Kidney epithelial cell (primary cell): ENCODE results near the gene WDPCP. TPM values are rescaled to one million over a fixed set of nuclear protein-coding genes. Genes with fewer than 3 reads are reported as not detected.

ENCODE experiments used
- DNase-seq: peaks from one replicate; pipeline ENCODE4 v3.0.0-alpha.2; 2010; ENCODE audit warnings: low read depth
- H3K27me3 ChIP-seq: 2 replicates; pipeline ENCODE4 v1.6.0; 2011; ENCODE audit warnings: low read length; ENCODE audit not compliant: control insufficient read depth, insufficient read depth
- H3K36me3 ChIP-seq: 2 replicates; pipeline ENCODE4 v1.5.1; 2011; ENCODE audit warnings: low read length; ENCODE audit not compliant: control insufficient read depth, insufficient read depth
- H3K4me3 ChIP-seq: 2 replicates; pipeline ENCODE4 v1.5.1; 2011; ENCODE audit warnings: low read depth, mild to moderate bottlenecking, control low read depth, low read length
- CTCF ChIP-seq: IDR thresholded peaks from 2 replicates; pipeline ENCODE4 v1.5.1; 2011; ENCODE audit warnings: mild to moderate bottlenecking, moderate library complexity, low read length, control low read depth, inconsistent platforms; ENCODE audit not compliant: insufficient read depth, poor library complexity, severe bottlenecking
- total RNA-seq: library from RNA; depleted of rRNA; stranded (reverse); fragments of >200 nt; gene quantifications from 2 replicates; pipeline ENCODE4 v1.2.3, GENCODE V29; 2015

WDPCP gene
- total RNA-seq, 1 donor from 2014 or later = 3.3 TPM

- TF ChIP-seq CTCF = no peak
- Histone ChIP-seq H3K4me3 (no peak overlapping the region), H3K36me3 (no peaks in the 10 kb centered on the region), H3K27me3 (no peaks in the 10 kb centered on the region)
- DNase-seq = no peak
Observed at GRCh38 chr2:63434024-63435001, 154.0 kb downstream of the WDPCP start.

GRCh38 chr2:63432373-63432772 is 155.9 kb downstream of the WDPCP start:
- Histone ChIP-seq H3K4me3 (no peak overlapping the region), H3K36me3 (no peaks in the 10 kb centered on the region), H3K27me3 (no peaks in the 10 kb centered on the region)
- DNase-seq = no peak
- no peak for TF ChIP-seq CTCF

DNA sequence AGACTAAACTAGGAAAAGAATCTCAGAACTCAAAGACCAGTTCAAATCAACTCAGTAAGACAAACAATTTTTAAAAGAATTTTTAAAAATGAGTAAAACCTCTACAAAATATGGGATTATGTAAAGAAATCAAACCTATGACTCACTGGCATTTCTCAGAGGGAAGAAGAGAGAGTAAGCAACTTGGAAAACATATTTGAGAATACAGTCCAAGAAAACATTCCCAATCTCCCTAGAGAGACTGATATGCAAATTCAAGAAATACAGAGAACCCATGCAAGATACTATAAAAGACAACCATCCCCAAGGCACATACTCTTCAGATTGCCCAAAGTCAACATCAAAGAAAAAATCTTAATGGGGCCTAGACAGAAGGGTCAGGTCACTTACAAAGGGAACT is 162.7 kb downstream of the WDPCP start:
- TF ChIP-seq CTCF = no peak
- no peak for DNase-seq
- Histone ChIP-seq H3K27me3 (no peaks in the 10 kb centered on the region), H3K4me3 (no peak overlapping the region), H3K36me3 (no peaks in the 10 kb centered on the region)

DNA sequence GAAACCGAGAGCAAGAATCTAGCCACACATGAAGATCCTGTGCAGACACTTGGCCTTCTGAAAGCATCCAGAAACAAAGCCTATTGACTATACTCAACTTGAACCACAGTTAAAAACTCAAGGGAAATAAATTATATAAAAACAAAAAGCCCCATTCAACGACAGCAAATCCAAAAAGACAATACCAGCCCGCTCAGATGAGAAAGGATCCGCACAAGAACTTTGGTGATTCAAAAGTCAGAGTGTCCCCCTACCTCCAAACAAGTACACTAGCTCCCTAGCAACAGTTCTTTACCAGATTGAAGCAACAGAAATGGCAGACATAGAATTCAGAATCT is 163.2 kb downstream of the WDPCP start:
- Histone ChIP-seq H3K27me3 (no peaks in the 10 kb centered on the region), H3K4me3 (no peak overlapping the region), H3K36me3 (no peaks in the 10 kb centered on the region)
- TF ChIP-seq CTCF = no peak
- DNase-seq = no peak

GRCh38 chr2:63424329-63425078 is 163.8 kb downstream of the WDPCP start:
- TF ChIP-seq CTCF = peak; percentile 61
- peak; percentile 2 for DNase-seq

DNA sequence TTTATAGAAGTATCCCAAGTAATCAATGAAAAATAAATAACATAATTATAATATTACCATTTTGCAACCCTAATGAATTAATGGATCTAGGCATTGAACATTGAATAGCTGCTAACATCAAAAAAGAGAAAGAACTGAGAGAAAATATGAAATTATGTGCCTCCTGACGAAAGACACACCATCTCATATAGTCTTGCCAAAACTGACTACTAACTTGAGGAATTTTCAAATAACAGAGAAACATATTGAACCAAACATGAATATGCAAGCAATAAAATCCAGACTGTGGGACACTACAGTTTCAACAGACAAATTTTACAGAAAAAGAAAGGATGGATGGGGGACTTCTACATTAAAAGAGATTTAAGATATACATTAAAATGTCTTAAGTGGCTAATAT is 165.7 kb downstream of the WDPCP start:
- no peaks in the 10 kb centered on the region for H3K27me3 ChIP-seq
- TF ChIP-seq CTCF = no peak
- H3K4me3 ChIP-seq = no peak overlapping the region
- DNase-seq = no peak
- H3K36me3 ChIP-seq = no peaks in the 10 kb centered on the region

More at GRCh38 chr2:63424329-63425078, 163.8 kb downstream of the WDPCP start:
- Histone ChIP-seq H3K4me3 (no peak overlapping the region), H3K27me3 (no peaks in the 10 kb centered on the region), H3K36me3 (no peaks in the 10 kb centered on the region)
